Stomach (tissue), 4 donors: ENCODE measurements around the gene CREB3.

Experiments used
- CTCF ChIP-seq, 7 experiments: fragments of 450-650 bp in 4 of 7; fragments of 200-600 bp in 3 of 7; sonication (generic) in 3 of 7; IDR thresholded peaks; one replicate each; pipeline ENCODE4 v1.5.1; 2016 to 2019; ENCODE audit warnings: antibody characterized with exemption in 7 of 7, control low read depth in 2 of 7, mild to moderate bottlenecking in 1 of 7
- EP300 ChIP-seq: sonication (generic); formaldehyde crosslinking; IDR thresholded peaks from one replicate; pipeline ENCODE4 v1.6.1; 2017; ENCODE audit warnings: antibody characterized with exemption
- POLR2A ChIP-seq, 4 donors: fragments of 450-650 bp; IDR thresholded peaks; one replicate each; pipeline ENCODE4 v1.6.1; 2016; ENCODE audit warnings: antibody characterized with exemption in 4 of 4, control low read depth in 2 of 4, mild to moderate bottlenecking in 1 of 4, moderate library complexity in 1 of 4

- no peak for TF ChIP-seq POLR2A (IDR thresholded peaks at IDR 0.05)
- no peak for TF ChIP-seq EP300
- peak in 3 of 7 experiments; percentile 9 to 35 (median 33) for TF ChIP-seq CTCF (IDR thresholded peaks at IDR 0.05)
Measured at GRCh38 chr9:35716230-35716629, 16.2 kb upstream of the CREB3 start.
